ENCODE data around the gene DEPP1.

GRCh38 chr10:44993922-44994751, 15.5 kb upstream of the DEPP1 start:
- no peak for TF ChIP-seq FOXM1 (IDR thresholded peaks at IDR 0.05; ENCODE audit: low read depth, low read length)
- 0 out of 6 replicates have a peak, but pooled peaks of 1 of the 3 experiments have one; percentile 12 for TF ChIP-seq CTCF (IDR thresholded peaks at IDR 0.05 in 2 of 3, conservative IDR thresholded peaks at IDR 0.05 in 1 of 3; ENCODE audit: control insufficient read depth in 2 of 3, extremely low read depth in 1 of 3, insufficient read depth in 1 of 3, low read depth in 3 of 3, low read length in 3 of 3)
- peak; percentile 28; the same call in 1 of the 2 replicates for TF ChIP-seq RAD21 (IDR thresholded peaks at IDR 0.05; ENCODE audit: insufficient read depth, low read depth, low read length)
- TF ChIP-seq SUPT20H (IDR thresholded peaks at IDR 0.05; ENCODE audit: borderline replicate concordance, control insufficient read depth, low read depth, low read length) = no peak
- TF ChIP-seq ETV6 (conservative IDR thresholded peaks at IDR 0.05 in 1 of 2, IDR thresholded peaks at IDR 0.05 in 1 of 2; ENCODE audit: borderline replicate concordance in 1 of 2, low read depth in 1 of 2) = no peak
- TF ChIP-seq POLR2A (IDR thresholded peaks at IDR 0.05; ENCODE audit: low read depth, low read length) = no peak
